ENCODE data around the gene PDE1C.
A peak's percentile ranks its signal among the peaks of the same experiment; 100 is the strongest.

The PDE1C gene

DNA sequence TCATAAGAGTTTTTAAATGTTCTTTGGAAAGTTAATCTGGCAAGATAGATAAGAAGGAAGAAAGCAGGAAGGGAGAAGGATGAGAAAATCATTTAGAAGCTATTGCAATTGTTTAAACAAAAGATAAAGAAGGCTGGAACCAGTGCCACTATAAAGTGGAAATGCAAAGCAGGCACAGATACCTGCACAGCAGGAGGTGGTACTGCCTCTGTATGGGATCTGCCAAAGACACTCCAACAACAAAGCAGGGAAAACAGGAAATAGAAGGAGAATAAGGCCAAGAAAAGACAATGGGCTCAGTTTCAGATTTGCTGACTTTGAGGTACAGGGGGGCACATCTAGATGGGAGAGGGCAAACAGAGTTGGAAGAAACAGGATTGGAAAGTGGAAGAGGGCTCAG is 244.6 kb downstream of the PDE1C start:
- H3K27ac ChIP-seq = no peak overlapping the region
- TF ChIP-seq, protein P1, sequence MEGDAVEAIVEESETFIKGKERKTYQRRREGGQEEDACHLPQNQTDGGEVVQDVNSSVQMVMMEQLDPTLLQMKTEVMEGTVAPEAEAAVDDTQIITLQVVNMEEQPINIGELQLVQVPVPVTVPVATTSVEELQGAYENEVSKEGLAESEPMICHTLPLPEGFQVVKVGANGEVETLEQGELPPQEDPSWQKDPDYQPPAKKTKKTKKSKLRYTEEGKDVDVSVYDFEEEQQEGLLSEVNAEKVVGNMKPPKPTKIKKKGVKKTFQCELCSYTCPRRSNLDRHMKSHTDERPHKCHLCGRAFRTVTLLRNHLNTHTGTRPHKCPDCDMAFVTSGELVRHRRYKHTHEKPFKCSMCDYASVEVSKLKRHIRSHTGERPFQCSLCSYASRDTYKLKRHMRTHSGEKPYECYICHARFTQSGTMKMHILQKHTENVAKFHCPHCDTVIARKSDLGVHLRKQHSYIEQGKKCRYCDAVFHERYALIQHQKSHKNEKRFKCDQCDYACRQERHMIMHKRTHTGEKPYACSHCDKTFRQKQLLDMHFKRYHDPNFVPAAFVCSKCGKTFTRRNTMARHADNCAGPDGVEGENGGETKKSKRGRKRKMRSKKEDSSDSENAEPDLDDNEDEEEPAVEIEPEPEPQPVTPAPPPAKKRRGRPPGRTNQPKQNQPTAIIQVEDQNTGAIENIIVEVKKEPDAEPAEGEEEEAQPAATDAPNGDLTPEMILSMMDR (conservative IDR thresholded peaks at IDR 0.05) = no peak
- no peak for TF ChIP-seq ZFX (IDR thresholded peaks at IDR 0.05)

DNA sequence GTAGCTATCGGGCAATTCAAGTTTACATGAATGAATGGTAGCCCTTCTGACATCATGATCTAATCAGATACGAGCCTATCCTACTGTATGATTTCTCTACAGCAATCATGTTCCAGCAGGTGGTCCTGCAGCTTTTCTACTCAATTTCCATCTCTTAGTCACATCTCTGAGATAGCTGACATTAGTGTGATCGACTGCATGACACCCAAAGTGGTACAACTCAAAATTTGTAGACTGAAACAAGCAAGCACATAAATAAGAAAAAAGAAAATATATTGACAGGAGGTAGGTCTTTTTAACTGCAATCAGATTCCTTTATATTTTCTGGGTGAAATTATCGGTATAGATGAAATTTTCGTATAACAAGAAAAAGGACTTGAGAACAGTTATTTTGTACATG is 251.2 kb downstream of the PDE1C start:
- TF ChIP-seq, protein P1 (conservative IDR thresholded peaks at IDR 0.05) = no peak
- no peak for TF ChIP-seq ZFX (IDR thresholded peaks at IDR 0.05)
- H3K27ac ChIP-seq = no peak overlapping the region

DNA sequence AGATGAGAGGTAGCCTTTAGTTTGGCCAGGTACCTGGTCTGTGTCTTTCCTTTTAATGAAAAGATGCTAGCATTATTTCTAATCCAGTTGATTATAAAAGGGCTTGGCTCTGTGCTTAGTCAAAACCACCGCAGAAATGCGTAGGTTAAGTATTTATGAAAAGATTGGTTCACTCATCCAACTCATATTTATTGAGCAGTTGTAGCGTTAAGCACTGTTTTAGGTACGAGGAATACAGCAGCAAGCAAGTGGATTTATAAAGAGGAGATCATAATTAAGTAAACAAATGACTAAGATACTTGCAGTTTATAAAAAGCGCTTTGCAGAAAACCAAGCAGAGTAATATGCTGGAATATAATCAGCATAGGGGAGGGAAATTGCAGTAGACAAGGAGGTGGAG is 253.4 kb downstream of the PDE1C start:
- H3K27ac ChIP-seq = no peak overlapping the region
- no peak for TF ChIP-seq ZFX (IDR thresholded peaks at IDR 0.05)
- TF ChIP-seq, protein P1 (conservative IDR thresholded peaks at IDR 0.05) = no peak

DNA sequence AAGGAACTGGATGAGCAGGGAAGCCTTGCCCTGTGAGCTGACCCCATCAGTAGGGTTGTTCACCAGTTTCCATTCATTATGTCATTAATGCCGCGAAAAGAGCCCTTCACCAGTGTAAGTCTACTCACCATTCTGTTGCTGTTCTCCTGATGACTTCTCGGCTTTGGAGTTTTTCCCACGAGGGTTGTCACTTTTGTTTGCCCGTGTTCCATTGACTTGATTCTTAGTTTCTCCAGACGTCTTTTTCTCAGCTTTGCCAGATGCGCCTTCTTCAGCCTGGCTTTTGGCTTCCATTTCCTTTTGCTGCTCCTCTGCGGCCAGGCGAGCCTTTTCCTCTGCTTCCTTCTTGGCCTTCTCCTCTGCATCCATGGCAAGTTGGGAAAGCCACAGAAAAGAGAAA is 254.4 kb downstream of the PDE1C start:
- no peak for TF ChIP-seq ZFX (IDR thresholded peaks at IDR 0.05)
- TF ChIP-seq, protein P1 (conservative IDR thresholded peaks at IDR 0.05) = no peak
- H3K27ac ChIP-seq = no peak overlapping the region

DNA sequence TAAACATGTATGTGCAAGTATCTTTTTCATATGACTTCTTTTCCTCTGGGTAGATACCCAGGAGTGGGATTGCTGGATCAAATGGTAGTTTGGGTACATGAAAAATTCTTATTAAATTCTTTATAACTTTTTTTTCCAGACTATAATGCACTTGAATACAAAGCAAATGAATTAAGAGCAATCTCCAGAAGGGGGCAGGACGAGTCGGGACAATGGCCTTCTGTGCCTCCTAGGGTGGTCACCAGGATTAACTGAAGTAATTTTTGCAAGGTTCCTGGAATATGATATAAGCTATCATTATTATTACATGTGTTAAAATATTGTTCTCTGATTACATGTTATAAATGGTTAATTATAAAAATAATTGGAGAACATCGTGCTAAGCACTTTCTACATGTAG is 256.0 kb downstream of the PDE1C start:
- TF ChIP-seq ZFX (IDR thresholded peaks at IDR 0.05) = no peak
- TF ChIP-seq, protein P1 (conservative IDR thresholded peaks at IDR 0.05) = peak; percentile 50
- H3K27ac ChIP-seq = no peak overlapping the region

DNA sequence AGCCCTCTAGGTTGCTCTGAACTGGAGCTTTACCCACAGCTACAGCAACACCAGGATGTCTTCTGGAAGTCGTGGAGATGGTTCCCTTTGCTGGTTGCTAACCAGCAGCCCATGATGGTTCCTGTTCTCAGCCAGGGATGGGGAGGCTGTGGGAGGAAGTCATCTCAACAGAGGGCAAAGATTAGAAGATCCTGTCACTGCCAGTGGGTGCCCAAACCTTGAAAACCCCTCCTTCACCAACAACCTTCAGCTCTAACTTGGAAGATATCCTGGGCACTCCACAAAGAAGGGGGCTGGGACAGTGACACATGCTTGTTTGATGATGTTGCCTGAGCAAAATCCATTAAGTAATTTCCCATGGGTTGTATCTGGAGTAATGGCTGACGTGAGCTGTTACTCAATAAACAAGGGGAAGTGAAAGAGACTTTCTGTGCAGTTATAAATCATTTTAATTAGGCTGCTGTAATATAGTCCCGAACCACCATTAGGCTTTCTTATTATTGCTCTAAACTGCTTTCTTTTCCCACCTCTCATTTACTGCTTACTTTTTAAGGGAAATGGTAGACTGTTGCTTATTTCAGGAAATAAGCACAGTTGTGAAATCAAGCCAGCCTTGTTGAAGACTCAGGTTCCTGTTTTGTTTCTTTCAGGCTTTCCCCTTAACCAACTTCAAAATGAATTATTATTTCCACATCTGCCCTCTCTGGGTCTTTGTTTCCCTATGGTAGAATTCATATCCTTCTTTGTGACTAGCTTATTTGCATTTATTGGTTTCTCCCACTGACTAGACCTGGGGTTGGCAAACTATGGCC is 258.4 kb downstream of the PDE1C start:
- TF ChIP-seq ZFX (IDR thresholded peaks at IDR 0.05) = no peak
- TF ChIP-seq, protein P1 (conservative IDR thresholded peaks at IDR 0.05) = no peak
- H3K27ac ChIP-seq = no peak overlapping the region

DNA sequence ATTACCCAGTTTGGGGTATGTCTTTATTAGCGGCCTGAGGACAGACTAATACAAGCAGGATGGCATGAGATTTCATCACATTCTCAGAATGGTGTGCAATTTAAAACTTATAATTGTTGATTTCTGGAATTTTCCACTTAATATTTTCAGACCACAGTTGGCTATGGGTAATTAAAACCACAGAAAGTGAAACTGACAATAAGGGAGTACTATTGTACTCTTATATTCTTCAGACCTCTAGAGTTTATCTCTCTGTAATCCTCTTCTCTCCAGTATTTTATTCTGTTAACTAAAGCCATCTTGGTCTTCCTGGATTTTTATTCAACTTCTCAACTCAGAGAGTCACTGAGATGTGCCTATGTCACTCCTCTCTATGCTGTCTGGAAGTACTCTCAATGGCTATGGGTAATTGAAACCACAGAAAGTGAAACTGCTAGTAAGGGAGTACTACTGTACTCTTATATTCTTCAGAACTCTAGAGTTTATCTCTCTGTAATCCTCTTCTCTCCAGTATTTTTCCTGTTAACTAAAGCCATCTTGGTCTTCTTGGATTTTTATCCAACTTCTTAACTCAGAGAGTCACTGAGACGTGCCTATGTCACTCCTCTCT is 264.9 kb downstream of the PDE1C start:
- TF ChIP-seq, protein P1 (conservative IDR thresholded peaks at IDR 0.05) = no peak
- no peak for TF ChIP-seq ZFX (IDR thresholded peaks at IDR 0.05)
- no peak overlapping the region for H3K27ac ChIP-seq
